BJ (cell line): ENCODE results near the gene ALDH1A1. TPM values are rescaled to one million over a fixed set of nuclear protein-coding genes. Genes with fewer than 3 reads are reported as not detected.

Experiments
- CTCF ChIA-PET: fragments of 350-600 bp; formaldehyde crosslinking; extraction: SDS; loops from one replicate; lab custom pipeline; 2021; ENCODE audit warnings: antibody characterized with exemption, inconsistent platforms; lab: Yijun Ruan, JAX
- POLR2A ChIA-PET: fragments of 300-600 bp; sonication (Branson Sonifier 250); formaldehyde crosslinking; extraction: SDS; loops from one replicate; lab custom pipeline; 2021; ENCODE audit warnings: antibody characterized with exemption; lab: Charles Lee
- DNase-seq: peaks from one replicate; pipeline ENCODE4 v3.0.0-alpha.2; 2011; ENCODE audit warnings: low read depth
- H3K27me3 ChIP-seq: 2 replicates; pipeline ENCODE4 v1.6.0; 2011; ENCODE audit warnings: low read length; ENCODE audit not compliant: control insufficient read depth, insufficient read depth
- H3K36me3 ChIP-seq: 2 replicates; pipeline ENCODE4 v1.5.1; 2011; ENCODE audit warnings: low read length; ENCODE audit not compliant: control insufficient read depth, insufficient read depth
- H3K4me3 ChIP-seq: 2 replicates; pipeline ENCODE4 v1.5.1; 2011; ENCODE audit warnings: low read depth, mild to moderate bottlenecking, control low read depth, low read length
- CTCF ChIP-seq: IDR thresholded peaks from 2 replicates; pipeline ENCODE4 v1.5.1; 2011; ENCODE audit warnings: low read depth, mild to moderate bottlenecking, control low read depth, inconsistent platforms, low read length, moderate library complexity; ENCODE audit not compliant: insufficient read depth
- polyA plus RNA-seq: library from polyadenylated mRNA; depleted of rRNA; stranded (reverse); fragments of >200 nt; gene quantifications from 2 replicates; pipeline ENCODE4 v1.2.3, GENCODE V29; 2011

ALDH1A1 gene
- polyA plus RNA-seq, 1 experiment: 247 TPM

GRCh38 chr9:72932619-72933018, 20.2 kb downstream of the ALDH1A1 start:
- no peaks in the 10 kb centered on the region for H3K27me3 ChIP-seq
- ChIA-PET POLR2A (no interaction called here), CTCF (interaction anchor here (0.6 to 2.6 kb wide), 4 partner anchors 16 to 90 kb away, joined by 3 to 12 read pairs (median 3); no protein-coding TSS in a partner anchor)
- no peak for DNase-seq
- no peak for TF ChIP-seq CTCF
- peaks cover 4% of the 10 kb centered on the region for H3K36me3 ChIP-seq
- H3K4me3 ChIP-seq: no peak overlapping the region

- POLR2A ChIA-PET: no interaction called here
- no peak overlapping the region for H3K4me3 ChIP-seq
- no peaks in the 10 kb centered on the region for H3K27me3 ChIP-seq
- CTCF ChIA-PET: interaction anchor here (0.5 to 2.6 kb wide), 3 partner anchors 9 to 20 kb away, joined by 3 to 12 read pairs (median 4); no protein-coding TSS in a partner anchor
- DNase-seq: no peak
- TF ChIP-seq CTCF: no peak
- H3K36me3 ChIP-seq: peaks cover 4% of the 10 kb centered on the region
Observed at GRCh38 chr9:72931897-72932296, 21.0 kb downstream of the ALDH1A1 start.

DNA sequence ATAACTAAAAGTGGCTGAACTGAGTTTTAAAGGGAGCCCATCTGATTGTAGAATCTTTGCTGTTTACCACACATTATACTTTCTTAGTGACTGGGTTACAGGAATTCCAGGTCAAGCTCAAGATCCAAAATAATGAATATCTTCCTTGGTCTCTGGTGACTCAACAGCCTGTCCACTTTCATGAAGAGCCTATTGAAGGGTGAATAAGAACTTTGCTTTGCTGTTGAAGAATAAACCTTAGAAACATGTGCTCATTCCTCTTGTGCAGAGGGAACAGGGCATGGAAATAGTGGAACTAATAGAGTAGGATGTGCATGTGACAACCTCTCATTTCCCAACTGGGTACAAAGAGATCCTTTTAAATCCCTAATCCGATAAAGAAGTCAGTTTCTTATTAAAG, 21.4 kb downstream of the ALDH1A1 start:
- ChIA-PET CTCF (interaction anchor here (0.5 to 2.6 kb wide), 3 partner anchors 8 to 20 kb away, joined by 3 to 12 read pairs (median 4); no protein-coding TSS in a partner anchor), POLR2A (no interaction called here)
- no peak for TF ChIP-seq CTCF
- H3K4me3 ChIP-seq: no peak overlapping the region
- DNase-seq: no peak
- no peaks in the 10 kb centered on the region for H3K27me3 ChIP-seq
- H3K36me3 ChIP-seq: peaks cover 5% of the 10 kb centered on the region; the same call in 1 of the 2 replicates

DNA sequence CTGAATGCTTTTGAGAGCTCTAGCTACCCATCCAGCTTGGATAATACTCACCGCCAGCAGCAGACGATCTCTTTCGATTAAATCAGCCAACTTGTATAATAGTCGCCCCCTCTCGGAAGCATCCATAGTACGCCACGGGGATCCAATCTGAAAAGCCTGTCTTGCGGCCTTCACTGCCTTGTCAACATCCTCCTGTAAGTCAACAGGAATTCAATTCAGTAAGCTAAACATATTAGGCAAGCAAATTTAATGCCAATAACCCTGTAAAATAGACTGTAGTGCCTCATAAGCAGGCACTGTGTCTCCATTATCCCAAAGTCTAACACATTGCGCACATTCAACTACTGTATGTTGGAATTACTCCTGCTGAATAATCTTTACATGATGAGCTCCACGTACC, 22.0 kb downstream of the ALDH1A1 start:
- DNase-seq: no peak
- Histone ChIP-seq H3K4me3 (no peak overlapping the region), H3K36me3 (peaks cover 7% of the 10 kb centered on the region), H3K27me3 (no peaks in the 10 kb centered on the region)
- CTCF ChIA-PET: interaction anchor here (0.6 to 2.6 kb wide), 3 partner anchors 12 to 21 kb away, joined by 4 to 12 read pairs (median 4); no protein-coding TSS in a partner anchor
- TF ChIP-seq CTCF: no peak
- POLR2A ChIA-PET: no interaction called here

GRCh38 chr9:72929542-72929941, 23.3 kb downstream of the ALDH1A1 start:
- no peak overlapping the region for H3K4me3 ChIP-seq
- ChIA-PET CTCF (no interaction called here), POLR2A (no interaction called here)
- TF ChIP-seq CTCF: no peak
- peaks cover 9% of the 10 kb centered on the region for H3K36me3 ChIP-seq
- H3K27me3 ChIP-seq: no peaks in the 10 kb centered on the region
- no peak for DNase-seq
